Neural cell (in vitro differentiated cells): ENCODE measurements around the gene AUNIP.

Source experiments
- CTCF ChIP-seq: fragments of 450-650 bp; IDR thresholded peaks from 2 replicates; pipeline ENCODE4 v1.5.1; 2014; ENCODE audit warnings: antibody characterized with exemption, mild to moderate bottlenecking, moderate library complexity; ENCODE audit not compliant: poor library complexity, severe bottlenecking
- TAF1 ChIP-seq: IDR thresholded peaks from 2 replicates; pipeline ENCODE4 v1.6.1; 2012; ENCODE audit warnings: low read depth

GRCh38 chr1:25856856-25857255 is 2.4 kb downstream of the AUNIP start:
- no peak for TF ChIP-seq TAF1
- no peak for TF ChIP-seq CTCF
